HCT116 (cell line): ENCODE measurements around the gene PPM1D.

Experiments
- ATF3 ChIP-seq: IDR thresholded peaks from 2 replicates; pipeline ENCODE4 v1.6.1; 2012
- CTCF ChIP-seq, 3 experiments: fragments of 200-600 bp in 1 of 3; sonication (generic) in 1 of 3; IDR thresholded peaks in 2 of 3; conservative IDR thresholded peaks in 1 of 3; 2 replicates each; pipeline ENCODE4 v1.5.1; 2012 to 2017; ENCODE audit warnings: low read depth in 2 of 3, low read length in 2 of 3, antibody characterized with exemption in 1 of 3, borderline replicate concordance in 1 of 3, control low read depth in 1 of 3, mild to moderate bottlenecking in 1 of 3, mixed read lengths in 1 of 3, mixed run types in 1 of 3, moderate library complexity in 1 of 3; ENCODE audit not compliant: insufficient read depth in 1 of 3
- EZH2phosphoT487 ChIP-seq: fragments of 200-600 bp; IDR thresholded peaks from 2 replicates; pipeline ENCODE4 v1.6.1; 2018; ENCODE audit warnings: antibody characterized with exemption, borderline replicate concordance
- JUND ChIP-seq: IDR thresholded peaks from 2 replicates; pipeline ENCODE4 v1.6.1; 2012
- MAX ChIP-seq: IDR thresholded peaks from 2 replicates; pipeline ENCODE4 v1.6.1; 2012
- POLR2A ChIP-seq: IDR thresholded peaks from 2 replicates; pipeline ENCODE4 v1.7.0; 2011; ENCODE audit warnings: borderline replicate concordance; ENCODE audit not compliant: insufficient read depth, insufficient read length; ENCODE audit errors: extremely low read depth
- POLR2AphosphoS5 ChIP-seq: IDR thresholded peaks from 2 replicates; pipeline ENCODE4 v1.6.1; 2011; ENCODE audit warnings: mild to moderate bottlenecking, low read depth, low read length, moderate library complexity
- SP1 ChIP-seq: IDR thresholded peaks from 2 replicates; pipeline ENCODE4 v1.6.1; 2012; ENCODE audit warnings: low read depth
- ZBTB33 ChIP-seq: IDR thresholded peaks from 2 replicates; pipeline ENCODE4 v1.6.1; 2011; ENCODE audit warnings: mild to moderate bottlenecking, low read length, moderate library complexity; ENCODE audit not compliant: insufficient replicate concordance; ENCODE audit errors: extremely low read depth

GRCh38 chr17:60646701-60647100 lies 46.7 kb downstream of the PPM1D start:
- TF ChIP-seq CTCF (IDR thresholded peaks at IDR 0.05 in 2 of 3, conservative IDR thresholded peaks at IDR 0.05 in 1 of 3; ENCODE audit: borderline replicate concordance in 1 of 3, insufficient read depth in 1 of 3, low read depth in 2 of 3, low read length in 2 of 3), result no peak
- no peak for TF ChIP-seq ZBTB33
- TF ChIP-seq JUND, result no peak
- TF ChIP-seq ATF3, result no peak
- no peak for TF ChIP-seq MAX
- TF ChIP-seq EZH2phosphoT487, result no peak
- TF ChIP-seq POLR2AphosphoS5, result no peak
- no peak for TF ChIP-seq POLR2A
- no peak for TF ChIP-seq SP1
